Uterus (tissue), 4 donors: ENCODE results near the gene HOTAIR. TPM values are rescaled to one million over a fixed set of nuclear protein-coding genes. Genes with fewer than 3 reads are reported as not detected.

Experiments
- DNase-seq, 2 donors: peaks; one replicate each; pipeline ENCODE4 v3.0.0-alpha.2; 2019 to 2020
- H3K27ac ChIP-seq, 2 donors: fragments of 200-600 bp; sonication (generic); 1 replicate in 1 of 2; 2 replicates in 1 of 2; pipeline ENCODE4 v1.5.1; 2016 to 2018
- H3K27me3 ChIP-seq, 2 donors: fragments of 200-600 bp; sonication (generic); one replicate each; pipeline ENCODE4 v1.5.1; 2018 to 2019; ENCODE audit warnings: control low read depth in 1 of 2
- H3K36me3 ChIP-seq, 2 donors: fragments of 200-600 bp; sonication (generic); one replicate each; pipeline ENCODE4 v1.5.1; 2019; ENCODE audit warnings: control low read depth in 1 of 2
- H3K4me1 ChIP-seq, 2 donors: fragments of 200-600 bp; sonication (generic); one replicate each; pipeline ENCODE4 v1.5.1; 2018 to 2019; ENCODE audit warnings: control low read depth in 1 of 2
- H3K4me3 ChIP-seq, 2 donors: fragments of 200-600 bp; sonication (generic); 1 replicate in 1 of 2; 2 replicates in 1 of 2; pipeline ENCODE4 v1.5.1; 2018 to 2019; ENCODE audit warnings: mild to moderate bottlenecking in 1 of 2
- H3K9me3 ChIP-seq, 2 donors: fragments of 200-600 bp; sonication (generic); one replicate each; pipeline ENCODE4 v1.5.1; 2019; ENCODE audit warnings: control low read depth in 1 of 2
- POLR2A ChIP-seq, 2 donors: fragments of 450-650 bp; IDR thresholded peaks; one replicate each; pipeline ENCODE4 v1.6.1; 2016; ENCODE audit warnings: antibody characterized with exemption in 2 of 2, mild to moderate bottlenecking in 1 of 2, moderate library complexity in 1 of 2
- intact Hi-C: fragments of 100-400 bp; cut with DNase I; formaldehyde crosslinking; loops from one replicate; pipeline ENCODE4 v1.15.1; 2023; ENCODE audit warnings: low total_unique reads
- total RNA-seq, 4 donors: library from RNA; depleted of rRNA in 3 of 4; stranded (reverse); fragments of >200 nt in 3 of 4; gene quantifications; one replicate each; pipeline versions ENCODE4 v1.1.0 to v1.2.4, GENCODE V29; 2014 to 2023
- TF ChIP-seq, protein P1 (sequence below), 4 experiments: fragments of 200-600 bp in 2 of 4; fragments of 450-650 bp in 2 of 4; sonication (generic) in 2 of 4; IDR thresholded peaks; one replicate each; pipeline ENCODE4 v1.5.1; 2016 to 2019; ENCODE audit warnings: antibody characterized with exemption in 4 of 4, mild to moderate bottlenecking in 2 of 4, moderate library complexity in 1 of 4
- donor health status: DM: yes; HTN: yes; CAD: no.

Gene HOTAIR
- total RNA-seq, 4 donors from 2014 or later: 1.2 to 4.1 (median 2.1) TPM; not detected in 1

DNA sequence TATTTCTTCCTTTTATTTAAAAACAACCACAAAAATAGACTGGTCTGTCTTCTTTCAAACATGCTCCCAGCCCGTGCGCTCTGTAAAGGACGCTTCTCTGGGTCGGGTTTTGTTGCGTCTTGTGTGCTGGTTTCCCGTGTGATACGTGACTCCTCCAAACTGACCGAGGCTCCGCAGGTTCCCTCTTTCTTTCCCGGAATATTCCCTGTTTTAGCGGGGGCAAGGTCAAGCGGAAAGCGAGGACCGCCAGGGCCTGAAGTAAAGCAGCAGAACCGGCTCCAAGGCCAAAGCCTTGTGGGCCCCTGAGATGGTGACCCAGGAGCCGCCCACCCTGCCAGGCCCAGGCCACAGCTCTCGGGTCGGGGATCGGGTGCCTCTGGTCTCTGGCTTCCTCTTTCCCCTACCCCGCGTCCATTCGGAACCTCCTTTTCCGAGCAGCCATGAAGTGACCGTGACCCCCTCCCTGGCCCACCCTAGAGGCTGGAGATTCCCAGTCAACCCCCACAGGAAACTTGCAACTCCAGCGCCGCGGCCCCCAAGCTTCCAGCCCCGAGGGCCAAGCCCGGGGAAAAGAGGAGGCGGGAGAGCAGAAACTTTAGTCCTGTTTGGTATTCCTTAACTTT, 9.3 kb upstream of the HOTAIR start:
- TF ChIP-seq POLR2A (IDR thresholded peaks at IDR 0.05): no peak
- TF ChIP-seq, protein P1, sequence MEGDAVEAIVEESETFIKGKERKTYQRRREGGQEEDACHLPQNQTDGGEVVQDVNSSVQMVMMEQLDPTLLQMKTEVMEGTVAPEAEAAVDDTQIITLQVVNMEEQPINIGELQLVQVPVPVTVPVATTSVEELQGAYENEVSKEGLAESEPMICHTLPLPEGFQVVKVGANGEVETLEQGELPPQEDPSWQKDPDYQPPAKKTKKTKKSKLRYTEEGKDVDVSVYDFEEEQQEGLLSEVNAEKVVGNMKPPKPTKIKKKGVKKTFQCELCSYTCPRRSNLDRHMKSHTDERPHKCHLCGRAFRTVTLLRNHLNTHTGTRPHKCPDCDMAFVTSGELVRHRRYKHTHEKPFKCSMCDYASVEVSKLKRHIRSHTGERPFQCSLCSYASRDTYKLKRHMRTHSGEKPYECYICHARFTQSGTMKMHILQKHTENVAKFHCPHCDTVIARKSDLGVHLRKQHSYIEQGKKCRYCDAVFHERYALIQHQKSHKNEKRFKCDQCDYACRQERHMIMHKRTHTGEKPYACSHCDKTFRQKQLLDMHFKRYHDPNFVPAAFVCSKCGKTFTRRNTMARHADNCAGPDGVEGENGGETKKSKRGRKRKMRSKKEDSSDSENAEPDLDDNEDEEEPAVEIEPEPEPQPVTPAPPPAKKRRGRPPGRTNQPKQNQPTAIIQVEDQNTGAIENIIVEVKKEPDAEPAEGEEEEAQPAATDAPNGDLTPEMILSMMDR (IDR thresholded peaks at IDR 0.05): no peak
- Histone ChIP-seq H3K36me3 (no peaks in the 10 kb centered on the region), H3K4me1 (peaks cover 0 to 10% of the 10 kb centered on the region in 2 donors), H3K27me3 (peaks cover 12 to 70% of the 10 kb centered on the region in 2 donors), H3K4me3 (no peak overlapping the region), H3K27ac (no peak overlapping the region), H3K9me3 (no peaks in the 10 kb centered on the region)
- intact Hi-C loops: no loop called here
- no peak for DNase-seq

DNA sequence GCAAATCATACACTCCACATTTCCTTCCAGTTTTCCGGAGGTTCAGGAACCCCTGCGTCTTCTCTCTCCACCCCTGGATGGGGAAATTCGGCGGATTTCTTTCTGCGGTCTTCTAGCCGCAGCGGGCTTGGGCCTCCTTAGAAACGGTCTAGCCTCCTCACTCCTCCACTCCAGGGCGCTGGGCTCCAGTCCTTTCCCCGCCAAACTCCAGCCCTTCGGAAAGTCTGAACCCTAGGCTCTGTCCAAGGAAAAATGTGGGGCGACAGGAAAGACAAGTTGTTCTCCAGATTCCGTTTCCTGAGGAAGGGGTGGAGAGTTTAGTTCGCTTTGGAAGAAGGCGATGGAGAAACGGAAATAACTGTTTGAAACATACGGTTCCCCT, 8.8 kb upstream of the HOTAIR start:
- Histone ChIP-seq H3K4me3 (no peak overlapping the region), H3K4me1 (peaks cover 0 to 10% of the 10 kb centered on the region in 2 donors), H3K9me3 (no peaks in the 10 kb centered on the region), H3K36me3 (no peaks in the 10 kb centered on the region), H3K27me3 (peaks cover 12 to 70% of the 10 kb centered on the region in 2 donors), H3K27ac (no peak overlapping the region)
- intact Hi-C loops: no loop called here
- no peak for DNase-seq
- TF ChIP-seq, protein P1 (IDR thresholded peaks at IDR 0.05): no peak
- no peak for TF ChIP-seq POLR2A (IDR thresholded peaks at IDR 0.05)

DNA sequence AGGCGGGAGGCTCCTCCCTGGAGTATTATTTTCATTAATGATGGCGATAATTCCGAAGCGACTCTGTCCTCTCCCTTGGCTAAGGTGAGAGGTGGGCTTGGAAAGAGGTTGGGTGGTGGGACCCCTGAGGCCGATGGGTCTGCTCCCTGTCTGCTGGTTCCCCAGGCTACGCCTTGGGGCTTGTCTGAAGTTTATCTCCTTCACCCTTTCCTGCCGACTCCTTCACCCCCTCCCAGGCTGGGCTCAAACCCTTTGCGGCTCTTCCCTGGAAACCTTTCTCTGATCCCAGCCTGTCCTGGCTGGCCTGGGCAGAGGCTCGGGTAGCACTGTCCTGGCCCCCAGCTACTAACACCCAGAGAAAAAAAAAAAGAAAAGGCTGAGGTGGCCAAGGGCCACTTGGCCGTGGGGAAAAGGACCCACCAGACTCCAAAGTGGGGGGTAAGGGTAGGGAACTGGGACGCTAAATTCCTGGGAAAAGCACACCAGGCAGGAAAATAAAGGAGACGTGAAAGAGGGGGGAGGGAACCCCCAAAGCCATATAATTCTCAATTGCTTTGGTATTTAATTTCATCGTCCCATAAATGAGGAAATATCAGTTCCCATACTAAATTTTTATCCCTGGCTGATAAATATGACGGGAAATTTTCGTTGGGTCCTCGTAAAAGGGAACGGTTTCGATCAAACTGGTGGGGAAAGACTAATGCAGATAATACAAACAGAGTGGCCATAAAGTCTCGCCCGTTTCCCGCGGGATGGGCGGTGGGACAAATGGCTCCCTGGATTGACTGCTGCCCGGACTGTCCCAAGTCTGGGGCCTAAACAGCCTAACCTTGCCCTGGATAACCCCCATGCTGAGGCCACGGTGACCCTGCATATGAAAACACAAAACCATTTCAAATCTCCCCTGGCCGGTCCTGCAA, 8.2 kb upstream of the HOTAIR start:
- Histone ChIP-seq H3K27ac (no peak overlapping the region), H3K27me3 (peaks cover 10 to 68% of the 10 kb centered on the region in 2 donors), H3K4me1 (peaks cover 0 to 10% of the 10 kb centered on the region in 2 donors), H3K36me3 (no peaks in the 10 kb centered on the region), H3K9me3 (no peaks in the 10 kb centered on the region), H3K4me3 (no peak overlapping the region)
- no peak for TF ChIP-seq POLR2A (IDR thresholded peaks at IDR 0.05)
- no peak for DNase-seq
- intact Hi-C loops: no loop called here

DNA sequence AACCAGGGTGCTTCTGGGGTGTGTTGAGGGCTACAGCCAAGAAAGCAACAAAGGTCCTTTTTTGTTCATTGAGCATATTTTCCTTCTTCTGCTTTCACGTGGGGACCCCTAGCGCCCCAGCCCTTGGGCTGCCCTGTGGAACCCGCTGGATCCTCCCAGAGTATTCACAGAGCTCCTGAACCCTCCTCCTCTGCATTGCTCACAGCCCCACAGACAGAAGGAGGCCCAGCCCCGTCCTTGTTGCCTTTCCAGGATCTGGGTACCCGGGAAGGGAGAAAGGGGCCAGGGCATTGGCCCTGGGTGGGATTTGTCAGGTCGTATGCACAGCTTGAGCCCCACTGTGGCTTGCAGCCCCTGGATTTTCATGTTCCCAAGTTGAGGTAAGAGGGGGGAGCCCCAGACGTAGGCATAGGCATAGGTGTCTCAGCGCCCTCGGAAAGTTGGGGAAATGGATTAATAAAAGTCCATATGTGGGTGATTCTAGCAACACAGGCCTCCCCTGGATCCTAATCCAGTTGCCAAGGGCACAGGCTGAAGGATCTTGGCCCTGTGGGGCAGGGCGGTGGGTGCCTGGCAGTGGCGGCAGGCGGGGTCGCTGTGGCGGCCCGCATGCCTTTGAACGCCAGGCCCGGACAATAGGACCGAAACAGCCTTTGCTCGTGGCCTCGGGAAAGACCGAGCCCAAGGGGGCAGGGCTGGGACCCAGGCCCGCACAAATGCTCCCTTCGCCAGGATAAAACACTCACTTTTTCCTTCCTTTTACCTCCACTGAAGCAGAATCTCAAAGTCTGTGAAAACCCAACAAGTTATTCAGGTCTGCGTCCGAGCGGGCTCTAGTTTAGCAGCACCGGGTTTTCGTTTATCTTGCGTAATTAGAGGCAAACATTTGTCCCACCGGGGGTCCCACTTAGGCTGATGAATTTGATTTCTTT, 7.1 kb upstream of the HOTAIR start:
- Histone ChIP-seq H3K27ac (no peak overlapping the region), H3K27me3 (peaks cover 17 to 68% of the 10 kb centered on the region in 2 donors), H3K4me1 (peaks cover 0 to 10% of the 10 kb centered on the region in 2 donors), H3K4me3 (no peak overlapping the region), H3K9me3 (no peaks in the 10 kb centered on the region), H3K36me3 (no peaks in the 10 kb centered on the region)
- no peak for DNase-seq
- TF ChIP-seq, protein P1 (IDR thresholded peaks at IDR 0.05): no peak
- TF ChIP-seq POLR2A (IDR thresholded peaks at IDR 0.05): no peak
- intact Hi-C loops: no loop called here

DNA sequence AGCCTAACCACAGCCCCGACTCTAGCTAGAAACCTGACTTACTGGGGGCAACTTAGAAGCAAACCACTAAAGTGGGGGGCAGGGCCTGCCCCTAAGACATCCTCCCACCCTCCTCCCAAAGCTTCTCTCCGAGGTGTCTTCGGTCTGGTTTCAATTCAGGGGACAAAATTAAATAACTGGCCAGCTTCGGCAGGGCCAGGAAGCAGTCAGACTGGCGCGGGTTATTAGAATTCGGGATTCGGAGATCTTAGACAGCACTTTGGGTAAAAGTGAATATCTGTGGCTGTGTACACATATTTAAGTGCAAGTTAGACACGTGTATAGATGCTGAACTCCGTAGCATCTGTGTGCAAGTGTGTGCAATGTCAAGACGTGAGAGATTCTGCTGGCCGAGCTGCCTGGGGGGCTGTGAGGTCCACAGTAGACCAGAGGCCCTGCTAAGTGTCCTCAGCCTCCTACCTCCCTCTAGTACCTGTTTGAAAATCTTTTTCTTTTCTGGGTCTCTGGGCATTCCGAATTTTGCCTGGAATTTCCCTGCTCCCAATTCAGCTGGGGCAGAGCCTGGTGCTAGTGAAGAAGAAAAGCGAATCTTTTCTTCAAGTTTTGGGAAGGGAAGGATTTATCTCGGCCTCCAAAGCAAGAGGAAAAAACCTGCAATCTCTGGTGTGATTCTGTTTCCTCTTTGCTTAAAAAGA, 6.2 kb upstream of the HOTAIR start:
- Histone ChIP-seq H3K27ac (no peak overlapping the region), H3K4me3 (no peak overlapping the region), H3K27me3 (peaks cover 22 to 68% of the 10 kb centered on the region in 2 donors), H3K4me1 (peaks cover 0 to 9% of the 10 kb centered on the region in 2 donors), H3K36me3 (no peaks in the 10 kb centered on the region), H3K9me3 (no peaks in the 10 kb centered on the region)
- intact Hi-C loops: no loop called here
- TF ChIP-seq POLR2A (IDR thresholded peaks at IDR 0.05): no peak
- TF ChIP-seq, protein P1 (IDR thresholded peaks at IDR 0.05): no peak
- no peak for DNase-seq
